ENCODE measurements around the gene POU2F2.

POU2F2 gene

GRCh38 chr19:42079886-42080763 is 52.1 kb downstream of the POU2F2 start:
- no peak for DNase-seq

- no peak for DNase-seq
These were observed 53.0 kb downstream of the POU2F2 start for GRCh38 chr19:42079276-42079669.

GRCh38 chr19:42078538-42079275 is 53.5 kb downstream of the POU2F2 start:
- DNase-seq: no peak

GRCh38 chr19:42078058-42078457 is 54.2 kb downstream of the POU2F2 start:
- DNase-seq: no peak

- DNase-seq: no peak
These were observed 55.8 kb downstream of the POU2F2 start for GRCh38 chr19:42076380-42076944.

- DNase-seq: peak; percentile 100
These were observed 56.4 kb downstream of the POU2F2 start, which contains the start of gene ZNF574 for GRCh38 chr19:42075616-42076379. Gene ZNF574 (plus strand): TSS chr19:42076166. CDS start chr19:42078607, 2,441 bp downstream.

- DNase-seq: no peak
These were observed 57.0 kb downstream of the POU2F2 start for GRCh38 chr19:42075364-42075615.

- DNase-seq: no peak
These were observed 57.5 kb downstream of the POU2F2 start for GRCh38 chr19:42074513-42075363.

- no peak for DNase-seq
These were observed 61.0 kb downstream of the POU2F2 start for GRCh38 chr19:42071247-42071646.

GRCh38 chr19:42069619-42070351 is 62.5 kb downstream of the POU2F2 start, which contains the start of gene GRIK5:
Gene GRIK5 (minus strand): TSS chr19:42070206. CDS start chr19:42065770, 4,436 bp downstream.
- no peak for DNase-seq

- DNase-seq: no peak
These were observed 63.3 kb downstream of the POU2F2 start for GRCh38 chr19:42068756-42069571.

- DNase-seq: no peak
These were observed 63.9 kb downstream of the POU2F2 start for GRCh38 chr19:42068361-42068755.

- no peak for DNase-seq
These were observed 64.8 kb downstream of the POU2F2 start for GRCh38 chr19:42067315-42067888.

- no peak for DNase-seq
These were observed 66.0 kb downstream of the POU2F2 start for GRCh38 chr19:42066075-42066754.

GRCh38 chr19:42065511-42065910 is 66.7 kb downstream of the POU2F2 start:
- no peak for DNase-seq

- DNase-seq: no peak
These were observed 67.2 kb downstream of the POU2F2 start for GRCh38 chr19:42065051-42065450.

GRCh38 chr19:42064432-42064831 is 67.8 kb downstream of the POU2F2 start:
- no peak for DNase-seq

- DNase-seq: no peak
These were observed 69.9 kb downstream of the POU2F2 start for GRCh38 chr19:42062381-42062780.

GRCh38 chr19:42060117-42060516 is 72.1 kb downstream of the POU2F2 start:
- no peak for DNase-seq
